Stimulated activated CD4-positive, alpha-beta T cell treated with anti-CD3 and anti-CD28 coated beads, Interleukin-1b, Interleukin-23, amount 100 ng/mL, for 4 hours (primary cell): ENCODE measurements around the gene PNKD.

ENCODE experiments used
- DNase-seq, 2 donors: peaks; one replicate each; pipeline ENCODE4 v3.0.0-alpha.2; 2020; ENCODE audit warnings: low read depth in 2 of 2

PNKD gene

DNA sequence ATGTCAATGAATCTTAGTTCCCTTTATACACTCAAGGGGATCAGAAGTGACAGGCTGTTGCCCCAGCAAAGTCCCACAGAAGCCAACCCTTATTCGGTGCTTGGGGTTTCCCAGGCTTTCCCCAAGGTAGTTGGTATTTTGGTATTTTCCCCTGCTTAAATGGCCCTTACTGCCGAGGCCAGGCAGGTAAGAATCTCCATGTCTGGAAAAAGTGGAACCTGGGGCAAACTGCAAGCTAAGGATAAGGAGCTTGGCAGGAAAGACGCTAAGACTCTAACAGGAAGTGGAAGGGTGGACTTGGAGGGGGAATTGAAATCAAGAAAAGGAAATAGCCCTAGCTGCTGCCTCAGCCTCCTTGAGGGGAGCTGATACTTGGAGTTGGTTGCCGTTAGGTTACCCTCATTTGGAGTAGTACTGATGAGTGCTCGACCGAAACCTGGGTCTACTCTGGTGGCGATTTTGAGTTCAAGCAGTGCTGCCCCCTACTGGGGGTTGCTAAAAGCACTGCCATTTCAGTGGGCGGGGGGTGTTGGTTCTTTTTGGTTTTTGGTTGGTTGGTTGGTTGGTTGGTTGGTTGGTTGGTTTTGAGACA is 12.8 kb upstream of the PNKD start:
- peak; percentile 38 to 66 for DNase-seq

- no peak for DNase-seq
Measured at GRCh38 chr2:218259099-218259961, 11.0 kb upstream of the PNKD start.

DNA sequence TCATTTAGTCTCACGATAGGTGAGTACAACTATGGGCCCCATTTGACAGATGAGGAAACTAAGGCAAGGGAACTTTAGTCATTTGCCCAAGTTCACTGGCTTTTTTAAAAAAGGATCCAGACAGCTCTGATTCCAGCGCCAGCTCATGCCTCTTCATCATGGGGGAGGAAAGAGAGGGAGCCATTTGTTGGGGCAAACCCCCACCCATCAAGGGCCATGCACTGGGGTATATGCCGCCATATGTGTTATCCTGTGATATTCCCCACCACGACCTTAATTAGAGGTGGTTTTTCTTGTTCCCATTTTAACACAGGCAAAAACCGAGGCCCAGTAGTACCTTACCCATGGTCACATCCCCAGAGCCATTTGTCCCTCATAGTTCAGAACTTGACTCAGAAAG is 10.2 kb upstream of the PNKD start:
- DNase-seq: no peak

DNA sequence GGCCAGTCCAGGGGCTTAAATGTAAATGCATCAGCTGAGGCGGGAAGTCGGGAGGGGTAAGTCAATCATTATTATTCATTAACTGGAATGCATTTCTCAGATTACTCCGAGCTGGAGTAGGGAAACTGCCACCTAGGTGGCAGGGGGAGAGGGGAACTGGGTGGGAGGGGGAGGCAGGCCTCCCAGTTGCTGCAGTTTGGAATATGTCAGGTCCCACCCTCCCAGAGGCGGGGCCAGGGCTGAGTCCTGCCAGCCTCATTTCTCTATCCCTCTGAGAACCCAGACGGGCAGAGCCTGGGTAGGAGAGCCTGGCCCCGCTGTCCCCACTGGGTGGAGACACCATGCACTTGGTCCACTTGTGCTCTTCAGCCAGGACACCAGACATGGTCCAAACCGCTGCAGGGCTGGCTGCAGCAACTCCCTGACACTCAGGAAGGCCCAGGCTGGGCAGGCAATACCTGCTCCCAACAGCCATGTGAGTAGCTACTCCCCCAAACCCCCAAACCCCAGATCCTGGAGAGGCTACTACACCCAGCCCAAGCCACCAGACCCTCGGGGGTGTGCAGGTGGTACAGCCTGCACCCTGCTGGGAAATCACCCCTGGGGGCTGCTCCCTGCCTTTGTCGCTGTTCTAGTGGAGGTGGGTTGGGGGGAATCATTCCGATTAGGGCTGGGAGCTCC is 9.4 kb upstream of the PNKD start, which contains the start of gene GPBAR1:
GPBAR1 (plus strand) TSS at position 274 of the 681 bp plus-strand sequence. CDS start 1,710 bp downstream, outside the sequence.
- DNase-seq: no peak

- no peak for DNase-seq
Measured at GRCh38 chr2:218261423-218262236, 8.7 kb upstream of the PNKD start.

- DNase-seq: no peak
Measured at GRCh38 chr2:218262237-218262600, 8.1 kb upstream of the PNKD start.

GRCh38 chr2:218262631-218263586 is 7.4 kb upstream of the PNKD start:
- no peak for DNase-seq

DNA sequence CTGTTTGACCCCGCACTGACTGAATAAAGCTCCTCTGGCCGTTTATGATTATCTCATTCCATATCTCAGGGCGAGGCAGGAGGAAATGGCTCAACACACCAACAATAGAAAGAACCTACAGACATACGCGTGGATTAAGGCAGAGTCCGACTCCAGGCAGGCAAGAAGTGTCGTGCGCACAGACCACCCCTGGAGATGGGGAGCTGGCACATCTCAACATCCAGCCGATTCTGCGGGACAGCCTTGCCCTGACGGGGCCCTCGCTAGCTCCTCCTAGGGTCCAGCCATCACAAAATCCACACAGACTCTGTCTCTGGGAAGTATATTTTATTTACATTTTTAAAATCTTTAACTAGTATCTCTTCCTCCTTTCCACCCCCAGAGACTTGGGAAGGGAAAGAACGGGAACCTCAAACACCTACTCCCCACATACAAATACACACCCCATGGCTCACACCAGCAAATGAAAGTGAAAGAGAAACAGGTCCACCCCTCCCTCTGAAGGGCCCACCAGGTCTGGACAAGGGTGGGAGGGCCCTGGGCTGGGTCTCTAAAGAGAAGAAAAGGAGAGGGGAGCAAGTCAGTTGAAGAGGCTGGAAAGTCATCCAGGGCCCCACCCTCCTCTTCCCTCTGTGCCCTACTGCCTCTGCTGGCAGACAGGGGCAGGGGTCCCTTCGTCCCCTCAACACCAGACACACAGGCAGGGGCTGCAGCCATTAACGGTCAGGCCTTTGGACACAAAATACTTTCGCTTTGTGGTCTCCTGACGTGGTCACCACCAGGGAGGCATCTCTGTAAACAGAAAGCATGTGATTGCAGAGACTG is 6.3 kb upstream of the PNKD start:
- no peak for DNase-seq

- no peak for DNase-seq
Measured at GRCh38 chr2:218264773-218265561, 5.4 kb upstream of the PNKD start.

- no peak for DNase-seq
Measured at GRCh38 chr2:218265626-218266025, 4.7 kb upstream of the PNKD start.

- DNase-seq: no peak
Measured at GRCh38 chr2:218266316-218266979, 3.9 kb upstream of the PNKD start.

DNA sequence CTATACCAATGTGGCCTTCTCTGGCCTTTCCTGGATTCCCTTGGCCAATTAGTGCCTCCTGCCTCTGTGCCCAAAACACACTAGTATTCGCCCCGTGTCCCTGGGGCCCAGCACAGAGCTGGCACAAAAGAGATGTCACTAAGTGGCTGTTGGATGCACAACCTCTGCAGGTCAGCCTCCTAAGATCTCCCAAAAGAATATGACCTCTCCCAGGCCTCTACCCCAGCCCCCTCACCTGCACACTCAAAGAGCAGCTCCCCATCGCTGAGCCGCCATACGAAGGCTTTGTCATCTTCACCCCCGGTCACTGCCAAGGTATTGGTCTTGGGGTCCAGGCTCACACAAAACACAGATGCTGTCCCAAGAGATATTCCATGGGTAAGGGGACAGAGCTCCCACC is 3.1 kb upstream of the PNKD start:
- no peak for DNase-seq

DNA sequence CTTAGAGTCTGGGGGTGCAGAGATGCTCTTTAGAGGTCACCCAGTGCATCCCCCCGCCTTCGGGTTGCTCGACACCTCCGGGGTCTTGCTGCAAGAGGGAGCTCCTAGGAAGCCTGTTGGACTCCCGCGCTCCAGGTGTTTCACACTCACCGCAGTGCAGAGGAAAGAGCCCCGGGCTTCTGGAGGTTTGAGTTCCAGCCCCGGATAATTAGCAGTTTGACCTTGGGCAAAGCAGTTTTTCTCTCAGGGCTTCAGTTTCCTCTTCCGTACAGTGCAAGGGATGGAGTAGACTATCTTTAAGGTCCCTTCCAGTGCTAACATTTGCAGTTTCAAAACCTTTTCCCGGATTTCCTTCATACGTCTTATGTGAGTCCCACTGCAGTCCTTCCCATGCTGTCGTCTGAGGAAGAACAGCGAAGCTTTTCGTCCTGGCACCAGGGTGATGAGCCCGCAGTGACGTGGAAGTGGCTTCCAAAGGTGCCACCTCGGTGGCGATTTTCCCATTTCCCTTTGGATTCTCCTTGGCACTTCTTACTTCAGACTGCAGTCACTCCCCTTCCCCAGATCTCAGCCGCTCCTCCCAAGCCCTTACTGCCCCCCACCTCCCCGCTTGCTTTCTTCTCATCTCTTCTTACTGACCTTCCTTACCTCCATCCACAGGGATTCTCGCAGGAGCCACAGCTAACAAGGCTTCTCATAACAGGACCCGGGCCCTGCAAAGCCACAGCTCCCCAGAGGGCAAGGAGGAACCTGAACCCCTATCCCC is 585 bp downstream of the PNKD start:
- no peak for DNase-seq

- DNase-seq: no peak
Measured at GRCh38 chr2:218271487-218271797, 1.1 kb downstream of the PNKD start.

GRCh38 chr2:218271865-218272530 is 1.7 kb downstream of the PNKD start:
- DNase-seq: no peak

GRCh38 chr2:218272531-218273212 is 2.4 kb downstream of the PNKD start:
- DNase-seq: peak; percentile 65 to 75
